ENCODE results near the gene AHCYL2. TPM values are rescaled to one million over a fixed set of nuclear protein-coding genes. Genes with fewer than 3 reads are reported as not detected.
"Not testable (repeated sequence)": the region's sequence is repeated elsewhere in the genome, so short reads cannot be mapped to it uniquely, and the experiment has no call there.

Gene AHCYL2
- total and polyA plus RNA-seq, 2 of the 8 experiments (the other 6 are each of a cell fraction or from before 2014, with no cell fraction given): 20.7 to 25.4 TPM

- H3K9ac ChIP-seq (replicated peaks in 1 of 4; ENCODE audit: extremely low read depth in 1 of 4, low read depth in 3 of 4, low read length in 3 of 4); H3K79me2 ChIP-seq (ENCODE audit: control insufficient read depth in 1 of 2, insufficient read depth in 2 of 2, low read length in 2 of 2); H2BK12ac ChIP-seq (ENCODE audit: low read depth, low read length); H2BK15ac ChIP-seq (ENCODE audit: low read length); H3K18ac ChIP-seq (ENCODE audit: extremely low read depth, low read length); H4K8ac ChIP-seq (ENCODE audit: extremely low read depth, insufficient read depth, low read length); H3K23me2 ChIP-seq (ENCODE audit: low read depth, low read length); H3K36me3 ChIP-seq (ENCODE audit: control insufficient read depth in 2 of 4, insufficient read depth in 4 of 4, low read length in 3 of 4); H4K5ac ChIP-seq (ENCODE audit: insufficient read length, low read depth, low read length); H4K91ac ChIP-seq (replicated peaks; ENCODE audit: insufficient read length, low read length); DNase-seq (ENCODE audit: low read depth in 1 of 2, low spot score in 2 of 2); H2AFZ ChIP-seq (ENCODE audit: low read length); H3K56ac ChIP-seq (replicated peaks; ENCODE audit: insufficient read length, low read depth, low read length); H3K4me2 ChIP-seq (ENCODE audit: insufficient read depth in 1 of 2, low read depth in 2 of 2, low read length in 2 of 2); H3K4me3 ChIP-seq (ENCODE audit: extremely low read depth in 1 of 4, insufficient read depth in 2 of 4, low read depth in 3 of 4, low read length in 4 of 4); FAIRE-seq; H3K79me1 ChIP-seq (ENCODE audit: low read depth, low read length); H2BK20ac ChIP-seq (ENCODE audit: low read length); H4K20me1 ChIP-seq (replicated peaks in 1 of 2; ENCODE audit: control insufficient read depth in 1 of 2, insufficient read depth in 2 of 2, low read length in 2 of 2); H3K27ac ChIP-seq (ENCODE audit: low read depth, low read length); H3K4me1 ChIP-seq (replicated peaks in 1 of 4; ENCODE audit: control insufficient read depth in 3 of 4, insufficient read depth in 4 of 4, low read length in 3 of 4); H2AK5ac ChIP-seq (ENCODE audit: low read depth, low read length); H3K14ac ChIP-seq (ENCODE audit: insufficient read length); H2BK120ac ChIP-seq (replicated peaks; ENCODE audit: low read depth, low read length); H3K23ac ChIP-seq (ENCODE audit: insufficient read length); H3K4ac ChIP-seq (replicated peaks; ENCODE audit: insufficient read length, low read depth, low read length); H2BK5ac ChIP-seq (ENCODE audit: low read depth, low read length); H3K27me3 ChIP-seq (replicated peaks in 1 of 4; ENCODE audit: control insufficient read depth in 3 of 4, extremely low read depth in 1 of 4, insufficient read depth in 3 of 4, low read length in 3 of 4): not testable (repeated sequence)
- CTCF ChIA-PET (ENCODE audit: partially characterized antibody): interaction anchor here (0.6 to 9.1 kb wide), 67 partner anchors 8 to 609 kb away, joined by 3 to 142 read pairs (median 5); partner anchors contain the start of gene STRIP2
- H3K9me3 ChIP-seq (ENCODE audit: insufficient read depth in 2 of 2, low read depth in 1 of 2, low read length in 1 of 2): peaks cover 3 to 16% of the 10 kb centered on the region in 2 experiments; a peak in 2 of 4 replicates
- POLR2A ChIA-PET (ENCODE audit: partially characterized antibody): interaction anchor here (0.6 to 1.3 kb wide), 6 partner anchors 39 to 147 kb away, joined by 3 to 5 read pairs (median 4); no protein-coding TSS in a partner anchor
- 92% methylated on average over 3 of the region's 4 CpGs; no CpG with 5 or more reads in 1 of the 2 experiments for WGBS, 2 experiments (ENCODE audit: extremely low coverage in 1 of 2, insufficient coverage in 1 of 2, insufficient read length in 1 of 2, insufficient replicate concordance in 2 of 2, low coverage in 1 of 2, low lambda C conversion rate in 2 of 2, missing lambda C conversion rate in 1 of 2)
Measured at GRCh38 chr7:129219166-129219565, 5.7 kb upstream of the AHCYL2 start.
